ENCODE data around the gene GAS6. TPM values are rescaled to one million over a fixed set of nuclear protein-coding genes. Genes with fewer than 3 reads are reported as not detected.

The GAS6 gene
- total and polyA plus RNA-seq, 9 of the 15 experiments (the other 6 are each of a cell fraction or from before 2014, with no cell fraction given), result 0.14 to 9.7 (median 4.7) TPM; not detected in 1

DNA sequence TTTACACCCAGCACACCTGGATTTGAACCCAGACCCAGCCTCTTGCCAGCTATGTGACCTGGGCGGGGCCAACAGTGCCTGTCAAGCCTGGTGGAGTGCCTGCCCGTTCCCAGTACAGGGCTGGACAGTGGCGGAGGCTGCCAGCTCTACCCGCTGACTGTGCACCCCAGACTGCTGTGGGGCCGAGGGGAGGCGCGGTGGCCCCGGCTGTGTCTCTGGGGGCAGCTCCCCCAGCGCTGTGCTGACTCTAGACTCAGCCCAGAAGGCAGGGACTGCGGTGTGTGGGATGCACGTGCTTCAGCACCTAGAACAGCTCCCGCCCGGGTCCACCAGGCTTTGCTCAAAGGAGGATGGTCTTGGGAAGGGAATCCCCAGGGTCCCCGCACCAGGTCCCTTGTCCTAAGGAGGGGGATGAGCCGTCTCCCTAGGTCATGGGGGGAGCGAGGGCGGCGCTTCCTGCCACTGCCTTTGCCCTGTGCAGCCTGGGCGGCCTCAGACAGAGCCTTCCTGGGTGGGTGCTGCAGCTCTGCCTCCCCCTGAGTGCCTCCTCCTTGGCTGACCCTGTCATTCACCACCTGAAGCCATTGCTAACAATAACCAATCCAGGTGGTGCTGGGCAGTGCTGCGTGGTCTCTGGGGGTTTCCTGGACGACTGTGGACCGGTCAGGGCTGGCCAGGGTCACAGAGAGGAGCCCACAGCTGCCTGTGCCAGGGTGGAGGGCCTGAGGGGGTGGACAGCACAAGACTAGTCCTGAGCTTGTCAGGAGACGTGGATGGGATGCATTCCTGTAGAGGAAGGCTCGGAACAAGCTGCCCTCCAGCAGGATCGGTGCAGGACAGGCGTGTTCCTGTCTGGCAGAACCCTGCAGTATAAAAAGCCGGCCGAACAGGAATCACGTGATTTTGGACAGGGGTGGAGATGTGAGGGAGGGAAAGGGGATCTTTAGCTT lies 86.3 kb downstream of the GAS6 start (continued):
- TF ChIP-seq, protein P1, sequence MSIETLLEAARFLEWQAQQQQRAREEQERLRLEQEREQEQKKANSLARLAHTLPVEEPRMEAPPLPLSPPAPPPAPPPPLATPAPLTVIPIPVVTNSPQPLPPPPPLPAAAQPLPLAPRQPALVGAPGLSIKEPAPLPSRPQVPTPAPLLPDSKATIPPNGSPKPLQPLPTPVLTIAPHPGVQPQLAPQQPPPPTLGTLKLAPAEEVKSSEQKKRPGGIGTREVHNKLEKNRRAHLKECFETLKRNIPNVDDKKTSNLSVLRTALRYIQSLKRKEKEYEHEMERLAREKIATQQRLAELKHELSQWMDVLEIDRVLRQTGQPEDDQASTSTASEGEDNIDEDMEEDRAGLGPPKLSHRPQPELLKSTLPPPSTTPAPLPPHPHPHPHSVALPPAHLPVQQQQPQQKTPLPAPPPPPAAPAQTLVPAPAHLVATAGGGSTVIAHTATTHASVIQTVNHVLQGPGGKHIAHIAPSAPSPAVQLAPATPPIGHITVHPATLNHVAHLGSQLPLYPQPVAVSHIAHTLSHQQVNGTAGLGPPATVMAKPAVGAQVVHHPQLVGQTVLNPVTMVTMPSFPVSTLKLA (conservative IDR thresholded peaks at IDR 0.05), result peak; percentile 52 to 54; a peak in 3 of 4 replicates
- TF ChIP-seq ERF (CRISPR knock-in tag; IDR thresholded peaks at IDR 0.05) (no peak), LARP7 (IDR thresholded peaks at IDR 0.05) (no peak), GABPB2 (CRISPR knock-in tag; conservative IDR thresholded peaks at IDR 0.05) (no peak), PTTG1 (tag; IDR thresholded peaks at IDR 0.05; ENCODE audit: low read depth) (no peak), MAZ (CRISPR knock-in tag; conservative IDR thresholded peaks at IDR 0.05 in 1 of 2, IDR thresholded peaks at IDR 0.05 in 1 of 2) (no peak), ZNF212 (CRISPR knock-in tag; IDR thresholded peaks at IDR 0.05) (no peak), RBFOX2 (IDR thresholded peaks at IDR 0.05; ENCODE audit: low read depth, low read length) (no peak), SRSF3 (IDR thresholded peaks at IDR 0.05; ENCODE audit: insufficient read depth, low read length) (no peak), TRIM28 (IDR thresholded peaks at IDR 0.05) (no peak), CHD4 (IDR thresholded peaks at IDR 0.05; ENCODE audit: insufficient read depth, insufficient replicate concordance, low read depth, low read length, poor library complexity, severe bottlenecking) (no peak), YBX1 (IDR thresholded peaks at IDR 0.05) (no peak)
- TF ChIP-seq, protein P2, sequence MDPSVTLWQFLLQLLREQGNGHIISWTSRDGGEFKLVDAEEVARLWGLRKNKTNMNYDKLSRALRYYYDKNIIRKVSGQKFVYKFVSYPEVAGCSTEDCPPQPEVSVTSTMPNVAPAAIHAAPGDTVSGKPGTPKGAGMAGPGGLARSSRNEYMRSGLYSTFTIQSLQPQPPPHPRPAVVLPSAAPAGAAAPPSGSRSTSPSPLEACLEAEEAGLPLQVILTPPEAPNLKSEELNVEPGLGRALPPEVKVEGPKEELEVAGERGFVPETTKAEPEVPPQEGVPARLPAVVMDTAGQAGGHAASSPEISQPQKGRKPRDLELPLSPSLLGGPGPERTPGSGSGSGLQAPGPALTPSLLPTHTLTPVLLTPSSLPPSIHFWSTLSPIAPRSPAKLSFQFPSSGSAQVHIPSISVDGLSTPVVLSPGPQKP (CRISPR knock-in tag; IDR thresholded peaks at IDR 0.05), result no peak
- TF ChIP-seq, protein P3, sequence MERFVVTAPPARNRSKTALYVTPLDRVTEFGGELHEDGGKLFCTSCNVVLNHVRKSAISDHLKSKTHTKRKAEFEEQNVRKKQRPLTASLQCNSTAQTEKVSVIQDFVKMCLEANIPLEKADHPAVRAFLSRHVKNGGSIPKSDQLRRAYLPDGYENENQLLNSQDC (CRISPR knock-in tag; IDR thresholded peaks at IDR 0.05), result no peak
- TF ChIP-seq, protein P4, sequence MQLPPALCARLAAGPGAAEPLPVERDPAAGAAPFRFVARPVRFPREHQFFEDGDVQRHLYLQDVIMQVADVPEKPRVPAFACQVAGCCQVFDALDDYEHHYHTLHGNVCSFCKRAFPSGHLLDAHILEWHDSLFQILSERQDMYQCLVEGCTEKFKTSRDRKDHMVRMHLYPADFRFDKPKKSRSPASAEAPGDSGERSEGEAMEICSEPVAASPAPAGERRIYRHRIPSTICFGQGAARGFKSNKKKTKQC (CRISPR knock-in tag; IDR thresholded peaks at IDR 0.05), result no peak

Measured in K562 (cell line).